DMS114 treated with DMSO at 0.1 percent for 48 hours (cell line): ENCODE measurements around the gene ILF2.
A peak's percentile ranks its signal among the peaks of the same experiment; 100 is the strongest.
"Not testable (repeated sequence)": the region's sequence is repeated elsewhere in the genome, so short reads cannot be mapped to it uniquely, and the experiment has no call there.

Source experiments
- DNase-seq: peaks from one replicate; lab custom pipeline; 2025; ENCODE audit not compliant: unreplicated experiment; lab: John Stamatoyannopoulos, UW

The ILF2 gene

DNA sequence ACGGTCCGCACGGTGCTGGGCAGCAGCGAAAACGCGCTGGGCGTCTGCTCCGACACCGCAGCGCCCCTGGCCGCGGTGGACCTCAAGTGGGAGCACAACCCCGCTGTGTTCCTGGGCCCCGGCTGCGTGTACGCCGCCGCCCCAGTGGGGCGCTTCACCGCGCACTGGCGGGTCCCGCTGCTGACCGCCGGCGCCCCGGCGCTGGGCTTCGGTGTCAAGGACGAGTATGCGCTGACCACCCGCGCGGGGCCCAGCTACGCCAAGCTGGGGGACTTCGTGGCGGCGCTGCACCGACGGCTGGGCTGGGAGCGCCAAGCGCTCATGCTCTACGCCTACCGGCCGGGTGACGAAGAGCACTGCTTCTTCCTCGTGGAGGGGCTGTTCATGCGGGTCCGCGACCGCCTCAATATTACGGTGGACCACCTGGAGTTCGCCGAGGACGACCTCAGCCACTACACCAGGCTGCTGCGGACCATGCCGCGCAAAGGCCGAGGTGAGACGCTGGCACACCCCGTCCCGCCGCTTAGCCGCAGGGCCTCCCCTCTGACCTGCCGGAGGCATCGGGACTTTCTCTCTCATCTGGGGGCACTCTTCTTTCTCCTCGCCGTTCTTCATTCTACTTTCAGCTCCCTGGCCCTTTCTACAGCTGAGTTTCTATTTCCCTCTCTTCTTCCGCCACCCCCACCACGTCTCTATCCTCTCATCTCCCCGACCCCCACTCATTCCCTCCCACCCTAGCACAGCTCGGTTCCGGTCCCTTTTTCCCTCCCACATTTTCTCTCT is 8.7 kb upstream of the ILF2 start:
- DNase-seq, result no peak

DNA sequence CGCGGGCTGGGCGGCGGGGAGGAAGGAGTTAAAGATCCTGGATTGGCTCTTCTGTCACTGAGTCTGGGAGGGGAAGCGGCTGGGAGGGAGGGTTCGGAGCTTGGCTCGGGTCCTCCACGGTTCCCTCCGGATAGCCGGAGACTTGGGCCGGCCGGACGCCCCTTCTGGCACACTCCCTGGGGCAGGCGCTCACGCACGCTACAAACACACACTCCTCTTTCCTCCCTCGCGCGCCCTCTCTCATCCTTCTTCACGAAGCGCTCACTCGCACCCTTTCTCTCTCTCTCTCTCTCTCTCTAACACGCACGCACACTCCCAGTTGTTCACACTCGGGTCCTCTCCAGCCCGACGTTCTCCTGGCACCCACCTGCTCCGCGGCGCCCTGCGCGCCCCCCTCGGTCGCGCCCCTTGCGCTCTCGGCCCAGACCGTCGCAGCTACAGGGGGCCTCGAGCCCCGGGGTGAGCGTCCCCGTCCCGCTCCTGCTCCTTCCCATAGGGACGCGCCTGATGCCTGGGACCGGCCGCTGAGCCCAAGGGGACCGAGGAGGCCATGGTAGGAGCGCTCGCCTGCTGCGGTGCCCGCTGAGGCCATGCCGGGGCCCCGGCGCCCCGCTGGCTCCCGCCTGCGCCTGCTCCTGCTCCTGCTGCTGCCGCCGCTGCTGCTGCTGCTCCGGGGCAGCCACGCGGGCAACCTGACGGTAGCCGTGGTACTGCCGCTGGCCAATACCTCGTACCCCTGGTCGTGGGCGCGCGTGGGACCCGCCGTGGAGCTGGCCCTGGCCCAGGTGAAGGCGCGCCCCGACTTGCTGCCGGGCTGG is 7.9 kb upstream of the ILF2 start, which contains the start of gene NPR1:
NPR1 (plus strand) TSS at position 170 of the 818 bp plus-strand sequence; CDS start at position 591, 421 bp downstream.
- DNase-seq, result peak; percentile 77

DNA sequence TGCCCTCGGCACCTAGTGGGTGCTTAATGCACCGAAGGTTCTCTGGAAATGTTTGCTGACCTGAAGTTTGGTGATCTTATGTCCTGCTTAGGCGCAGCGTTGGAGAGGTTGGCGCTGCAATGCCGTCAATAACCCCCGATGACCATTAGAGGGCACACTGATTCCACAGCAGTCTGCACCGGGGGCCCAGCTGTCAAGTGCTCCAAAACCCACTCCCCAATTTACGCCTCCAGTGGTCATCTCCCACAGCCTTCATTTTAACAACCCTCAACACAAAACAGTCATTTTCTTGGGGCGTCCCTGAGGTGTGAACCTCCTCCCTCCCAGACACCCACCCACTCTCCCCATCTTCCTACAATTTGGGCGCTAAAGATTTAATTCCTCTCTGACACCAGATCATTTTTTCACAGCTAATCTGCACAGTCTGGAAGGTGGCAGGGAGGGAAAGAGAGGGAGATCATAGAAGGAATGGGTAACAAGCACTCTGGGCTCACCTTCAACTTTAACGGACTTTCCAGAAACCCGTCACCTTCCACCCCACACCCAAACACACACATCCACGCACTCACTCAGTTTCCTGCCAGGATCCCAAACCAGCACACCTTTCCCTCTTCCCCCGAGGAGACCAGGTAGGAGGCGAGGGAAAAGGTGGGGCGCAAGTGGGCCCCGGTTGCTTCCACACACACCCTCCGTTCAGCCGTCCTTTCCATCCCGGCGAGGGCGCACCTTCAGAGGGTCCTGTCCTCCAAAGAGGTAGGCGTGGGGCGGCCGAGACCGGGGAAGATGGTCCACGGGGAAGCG is 7.1 kb upstream of the ILF2 start:
- DNase-seq, result peak; percentile 54

DNA sequence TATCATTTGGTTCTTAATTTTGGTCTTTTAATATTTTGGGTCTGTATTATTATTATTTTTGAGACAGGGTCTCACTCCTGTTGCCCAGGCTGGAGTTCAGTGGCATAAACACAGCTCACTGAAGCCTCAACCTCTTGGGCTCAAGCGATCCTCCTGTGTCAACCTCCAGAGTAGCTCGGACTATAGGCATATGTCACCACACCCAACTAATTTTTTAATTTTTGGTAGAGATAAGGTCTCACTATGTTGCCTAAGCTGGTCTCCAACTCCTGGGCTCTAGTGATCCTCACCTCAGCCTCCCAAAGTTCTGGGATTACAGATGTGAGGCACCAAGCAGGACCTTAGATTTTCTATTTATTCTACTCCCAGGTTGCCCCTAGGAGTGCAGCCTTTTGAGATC is 2.7 kb upstream of the ILF2 start:
- no peak for DNase-seq

DNA sequence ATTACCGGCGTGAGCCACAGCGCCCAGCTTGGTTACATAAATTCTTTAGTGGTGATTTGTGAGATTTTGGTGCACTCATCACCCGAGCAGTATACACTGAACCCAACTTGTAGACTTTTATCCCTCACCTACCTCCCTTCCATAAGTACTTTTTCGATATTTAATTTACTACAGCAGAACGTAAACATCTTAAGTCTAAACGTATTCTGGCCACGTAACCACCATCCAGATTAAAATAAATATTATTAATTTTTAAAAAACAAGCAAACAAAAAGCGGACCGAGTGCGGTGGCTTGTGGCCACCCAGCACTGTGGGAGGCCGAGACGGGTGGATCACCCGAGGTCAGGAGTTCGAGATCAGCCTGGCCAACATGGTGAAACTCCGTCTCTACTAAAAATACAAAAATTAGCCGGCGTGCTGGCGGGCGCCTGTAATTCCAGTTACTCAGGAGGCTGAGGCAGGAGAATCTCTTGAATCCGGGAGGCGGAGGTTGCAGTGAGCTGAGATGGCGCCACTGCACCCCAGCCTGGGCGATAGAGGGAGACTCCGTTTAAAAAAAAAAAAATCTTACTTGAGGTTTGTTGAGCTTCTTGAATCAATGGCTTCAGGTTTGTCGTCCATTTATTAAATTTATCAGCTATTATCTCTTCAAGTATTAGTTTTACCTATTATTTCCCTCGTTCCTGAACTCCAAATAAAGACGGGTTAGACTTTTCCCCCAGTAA is 998 bp upstream of the ILF2 start:
- peak; percentile 81 for DNase-seq

DNA sequence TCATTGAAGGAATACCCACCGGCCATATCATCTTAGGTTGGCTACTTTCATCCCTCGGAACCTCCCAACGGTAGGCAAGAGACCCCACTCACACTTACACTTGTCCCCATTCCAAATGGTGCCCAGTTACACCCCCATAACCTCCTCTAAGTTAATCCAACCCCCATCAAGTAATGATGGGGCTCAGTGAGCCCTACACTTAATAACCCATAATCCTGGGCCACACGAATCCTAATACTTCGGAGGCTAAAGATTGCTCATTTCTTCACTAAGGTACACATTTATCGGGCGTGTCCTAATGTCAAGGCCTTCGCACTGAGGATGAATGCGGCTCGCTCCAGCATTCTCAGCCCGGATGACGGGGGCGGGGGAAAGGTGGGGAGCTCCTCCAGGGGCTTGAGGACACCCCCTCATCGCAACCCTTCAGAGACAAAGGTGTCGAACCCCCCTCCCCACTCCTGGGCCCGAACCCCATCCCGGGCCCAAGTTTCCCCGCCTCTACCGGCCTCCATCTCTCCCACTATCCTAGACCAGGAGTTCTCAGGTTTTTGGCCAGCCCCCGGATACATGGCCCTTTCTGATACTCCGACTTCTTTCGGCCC is 435 bp downstream of the ILF2 start:
- DNase-seq, result no peak

DNA sequence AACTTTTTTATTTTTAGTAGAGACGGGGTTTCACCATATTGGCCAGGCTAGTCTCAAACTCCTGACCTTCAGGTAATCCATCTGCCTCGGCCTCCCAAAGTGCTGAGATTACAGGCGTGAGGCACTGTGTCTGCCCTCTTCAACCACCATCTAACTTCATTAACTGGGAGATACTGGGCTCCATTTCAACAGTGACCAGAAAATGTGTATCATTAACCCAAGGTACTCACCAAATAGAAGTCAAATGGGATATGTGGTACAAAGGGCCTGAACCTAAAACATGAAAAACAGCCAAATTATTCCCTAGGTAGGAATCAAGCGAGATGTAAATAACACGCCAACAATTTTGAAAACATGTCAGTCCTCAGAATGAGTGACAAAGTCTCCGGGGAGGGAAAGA is 1.2 kb downstream of the ILF2 start:
- DNase-seq, result no peak

DNA sequence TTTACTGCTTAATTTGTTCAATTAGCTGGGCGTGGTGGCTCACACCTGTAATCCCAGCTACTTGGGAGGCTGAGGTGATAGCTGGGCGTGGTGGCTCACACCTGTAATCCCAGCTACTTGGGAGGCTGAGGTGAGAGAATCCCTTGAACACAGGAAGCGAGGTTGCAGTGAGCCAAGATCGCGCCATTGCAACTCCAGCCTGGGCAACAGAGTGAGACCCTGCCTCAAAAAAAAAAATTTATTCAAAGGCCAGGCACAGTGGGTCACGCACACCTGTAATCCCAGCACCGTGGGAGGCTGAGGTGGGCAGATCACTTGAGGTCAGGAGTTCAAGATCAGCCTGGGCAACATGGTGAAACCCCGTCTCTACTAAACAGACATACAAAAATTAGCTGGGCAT is 2.1 kb downstream of the ILF2 start:
- not testable (repeated sequence) for DNase-seq

DNA sequence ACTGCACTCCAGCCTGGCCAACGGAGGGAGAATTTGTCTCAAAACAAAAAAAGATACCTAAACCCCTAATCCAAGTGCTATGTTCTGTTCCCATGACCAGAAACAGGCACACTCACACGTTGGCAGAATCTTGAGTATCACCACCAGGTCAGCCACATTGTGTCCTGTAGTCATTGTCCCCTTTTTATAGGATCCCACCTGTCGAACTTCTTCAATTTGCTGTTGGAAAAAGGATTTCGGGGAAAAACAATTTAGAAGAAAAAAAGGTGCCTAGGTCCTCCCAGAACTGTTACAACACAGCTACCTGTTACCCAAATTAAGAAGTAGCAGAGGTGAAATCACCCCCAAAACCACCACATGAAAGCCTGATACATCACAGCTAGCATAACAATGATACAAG is 3.4 kb downstream of the ILF2 start:
- no peak for DNase-seq

DNA sequence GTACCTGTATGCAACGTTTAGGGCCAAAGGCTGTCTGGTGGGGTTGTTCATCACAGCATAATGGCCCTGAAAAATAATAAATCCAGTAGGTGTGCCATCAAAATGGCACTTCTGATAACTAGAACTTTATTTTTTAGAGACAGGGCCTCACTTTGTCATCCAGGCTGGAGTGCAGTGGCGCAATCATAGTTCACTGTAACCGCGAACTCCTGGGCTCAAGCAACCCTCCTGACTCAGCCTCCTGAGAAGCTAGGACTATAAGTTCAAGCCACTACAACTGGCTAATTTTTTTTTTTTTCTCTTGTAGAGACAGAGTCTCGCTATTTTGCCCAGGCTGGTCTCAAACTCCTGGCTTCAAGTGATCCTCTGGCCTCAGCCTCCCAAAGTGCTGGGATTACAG is 7.6 kb downstream of the ILF2 start:
- DNase-seq, result no peak

DNA sequence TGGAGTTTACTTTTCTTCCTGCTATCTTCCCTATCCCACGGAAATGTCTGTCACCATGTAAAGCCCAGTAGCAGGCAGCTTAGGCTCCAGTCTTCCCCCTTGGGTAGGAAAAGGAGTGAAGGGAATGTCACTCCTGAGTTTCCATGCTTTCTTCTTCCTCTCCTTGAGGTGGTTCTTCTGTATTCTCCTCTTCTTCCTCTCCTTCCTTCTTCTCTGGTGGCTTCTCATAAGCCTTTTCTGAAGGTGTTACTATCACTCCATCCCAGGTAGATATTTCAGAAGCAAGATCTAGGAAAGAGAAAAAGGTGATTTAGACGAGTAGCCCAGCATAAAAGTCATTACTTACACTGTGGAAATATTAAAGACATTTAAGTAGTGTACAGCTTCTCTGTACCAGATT is 8.5 kb downstream of the ILF2 start:
- no peak for DNase-seq

DNA sequence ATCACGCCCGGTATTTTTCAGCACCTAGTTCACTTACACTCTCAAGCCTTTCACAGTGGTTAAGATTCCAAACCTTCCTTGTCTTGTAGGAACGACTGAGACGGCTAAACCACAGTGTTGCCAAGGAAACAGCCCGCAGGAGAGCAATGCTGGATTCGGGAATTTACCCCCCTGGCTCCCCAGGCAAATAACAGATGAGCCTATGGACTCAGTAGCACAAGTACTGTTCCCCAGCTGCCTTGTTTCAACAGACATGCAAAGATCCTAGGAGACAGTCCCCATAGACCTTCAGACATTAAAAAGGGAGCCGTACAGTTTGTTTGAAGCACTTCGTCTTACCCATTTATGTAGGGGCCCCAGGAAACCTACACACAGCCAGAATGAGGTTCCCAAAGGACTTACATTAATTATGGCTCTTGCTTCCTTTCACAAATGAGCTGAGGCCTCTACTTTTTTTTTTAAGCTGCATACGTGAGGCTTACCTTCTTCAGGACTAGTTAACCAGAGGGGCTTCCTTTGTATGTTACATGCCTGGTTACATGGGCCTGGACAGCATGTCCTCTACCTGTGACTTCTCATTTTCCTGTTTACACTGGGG is 9.6 kb downstream of the ILF2 start:
- no peak for DNase-seq

DNA sequence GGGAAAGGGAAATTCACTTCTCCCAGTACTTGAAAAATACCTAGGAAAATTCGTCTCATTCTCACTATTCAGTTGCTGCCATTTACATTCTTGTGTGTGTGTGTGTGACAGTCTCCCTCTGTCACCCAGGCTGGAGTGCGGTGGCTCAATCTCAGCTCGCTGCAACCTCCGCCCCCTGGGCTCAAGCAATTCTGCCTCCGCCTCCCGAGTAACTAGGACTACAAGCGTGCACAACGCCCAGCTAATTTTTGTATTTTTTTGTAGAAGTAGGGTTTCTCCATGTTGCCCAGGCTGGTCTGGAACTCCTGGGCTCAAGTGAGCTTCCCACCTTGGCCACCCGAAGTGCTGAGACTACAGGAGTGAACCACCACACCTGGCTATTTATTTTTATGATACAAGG is 11.1 kb downstream of the ILF2 start:
- no peak for DNase-seq

DNA sequence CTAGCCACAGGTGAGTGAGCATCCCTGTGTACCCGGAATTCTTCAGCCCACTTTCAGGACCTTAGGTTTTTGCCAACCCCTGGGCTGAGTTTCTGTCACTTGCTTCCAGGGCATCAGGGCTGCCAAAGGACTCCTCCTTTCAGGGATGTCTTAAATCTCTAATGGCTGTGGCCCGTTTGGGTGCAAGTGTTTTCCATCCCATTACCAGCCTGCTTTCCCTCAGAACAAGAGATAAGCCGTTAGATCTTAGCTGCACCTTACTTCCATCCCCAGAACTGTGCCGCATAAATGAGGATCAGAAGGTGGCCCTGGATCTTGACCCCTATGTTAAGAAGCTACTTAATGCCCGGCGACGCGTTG is 11.6 kb downstream of the ILF2 start:
- DNase-seq, result no peak

DNA sequence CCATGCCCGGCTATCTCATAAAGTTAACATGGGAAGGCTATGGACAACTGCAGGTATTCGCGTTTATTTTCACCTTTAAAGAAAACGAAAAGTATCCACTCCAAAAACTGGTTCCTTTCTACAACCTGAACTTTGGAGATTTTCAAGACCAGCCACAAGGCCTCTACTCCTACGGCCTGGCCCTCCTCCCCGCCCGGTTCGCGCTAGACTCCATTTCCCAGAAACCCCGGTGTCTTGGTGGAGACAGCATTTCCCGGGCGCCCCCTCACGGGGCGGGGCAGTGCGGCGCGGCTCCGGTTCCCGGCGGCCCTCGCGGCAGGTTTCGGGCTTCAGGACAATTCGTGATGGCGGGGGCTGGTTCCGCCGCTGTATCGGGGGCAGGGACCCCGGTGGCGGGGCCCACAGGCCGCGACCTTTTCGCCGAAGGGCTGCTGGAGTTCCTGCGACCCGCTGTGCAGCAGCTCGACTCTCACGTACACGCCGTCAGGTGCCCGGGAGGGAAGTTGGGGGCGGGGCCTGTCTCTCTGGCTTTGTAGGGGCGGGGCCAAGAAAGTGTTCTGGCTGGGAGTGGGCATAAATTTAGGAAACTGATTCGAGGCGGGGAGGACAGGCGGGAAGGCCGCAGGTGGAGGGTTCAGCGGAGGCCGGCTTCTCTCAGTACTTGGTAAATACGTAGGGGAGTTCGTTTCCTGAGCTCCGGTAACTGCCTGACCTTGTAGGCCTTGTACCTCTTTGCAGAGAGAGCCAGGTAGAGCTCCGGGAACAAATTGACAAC is 12.2 kb downstream of the ILF2 start, which contains the start of gene SNAPIN:
SNAPIN (plus strand) TSS at position 304 of the 775 bp plus-strand sequence; CDS start at position 345, 41 bp downstream.
- DNase-seq, result peak; percentile 93

DNA sequence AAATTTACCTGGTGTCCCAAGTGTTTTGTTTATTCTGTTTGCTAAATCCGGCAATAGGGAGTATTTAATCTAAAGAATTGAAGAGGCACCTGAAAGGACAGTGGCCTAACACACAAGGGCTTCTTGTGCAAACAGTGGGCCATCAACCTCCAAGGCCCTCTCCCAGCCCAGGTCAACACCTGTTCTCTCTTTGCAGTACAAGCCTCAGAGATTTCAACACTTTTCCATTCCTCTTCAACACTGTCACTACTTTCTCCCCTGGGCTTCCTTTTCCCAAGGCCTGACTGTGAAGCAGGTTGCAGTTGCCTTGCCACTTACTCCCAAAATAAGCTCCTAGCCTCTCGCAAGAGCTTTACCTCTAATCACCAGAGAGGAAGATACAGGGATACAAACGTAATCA is 15.5 kb downstream of the ILF2 start:
- DNase-seq, result no peak

DNA sequence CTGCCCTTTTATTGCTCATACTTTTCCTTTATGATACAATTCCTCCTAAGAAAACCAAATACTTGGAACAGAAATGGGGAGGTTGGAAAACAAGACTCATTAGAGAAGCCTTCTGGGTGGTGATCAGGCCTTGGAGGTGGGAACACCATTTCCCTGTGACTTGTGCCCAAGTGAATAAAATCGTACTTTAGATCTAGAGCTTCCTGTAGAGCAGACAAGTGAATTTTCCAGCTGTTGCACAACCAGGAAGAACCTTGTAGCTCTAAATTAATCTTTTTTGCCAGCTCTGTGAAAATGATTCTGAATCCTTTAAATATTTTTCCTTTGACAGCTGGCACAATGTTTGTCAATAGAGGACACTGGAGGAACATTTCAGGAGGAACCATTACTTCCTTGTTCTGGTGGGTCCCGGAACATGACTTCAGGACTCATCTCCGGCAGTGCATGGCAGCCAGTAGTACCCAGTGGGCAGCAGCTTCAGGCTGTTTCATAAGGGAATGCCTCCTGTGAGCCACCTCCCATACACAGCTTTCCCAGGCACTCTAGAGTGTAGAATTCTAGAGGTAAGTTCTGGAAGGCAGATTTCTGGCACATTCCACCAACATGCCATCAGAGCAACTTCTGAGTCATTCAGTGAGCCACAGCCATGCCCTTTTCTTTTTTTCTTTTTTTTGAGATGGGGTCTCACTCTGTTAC is 17.8 kb downstream of the ILF2 start:
- no peak for DNase-seq

DNA sequence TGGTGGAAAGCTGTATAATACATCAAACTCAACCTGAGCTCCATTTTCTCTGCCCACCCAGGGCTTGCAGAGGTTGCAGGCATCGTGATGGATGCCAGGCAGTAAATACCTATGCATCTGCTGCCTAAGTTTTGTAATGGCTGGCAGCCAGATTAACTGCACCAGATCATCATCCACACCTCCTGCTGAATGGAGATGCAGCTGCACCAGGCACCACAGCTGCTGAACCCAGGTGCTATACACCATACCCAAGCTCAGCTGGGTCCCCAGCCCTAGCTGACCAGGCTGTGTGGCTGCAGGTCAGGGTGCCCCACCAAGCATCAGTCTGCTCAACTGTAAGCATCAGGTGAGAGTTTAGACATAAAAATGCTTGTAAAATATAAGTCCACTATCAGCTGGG is 19.0 kb downstream of the ILF2 start:
- DNase-seq, result no peak

DNA sequence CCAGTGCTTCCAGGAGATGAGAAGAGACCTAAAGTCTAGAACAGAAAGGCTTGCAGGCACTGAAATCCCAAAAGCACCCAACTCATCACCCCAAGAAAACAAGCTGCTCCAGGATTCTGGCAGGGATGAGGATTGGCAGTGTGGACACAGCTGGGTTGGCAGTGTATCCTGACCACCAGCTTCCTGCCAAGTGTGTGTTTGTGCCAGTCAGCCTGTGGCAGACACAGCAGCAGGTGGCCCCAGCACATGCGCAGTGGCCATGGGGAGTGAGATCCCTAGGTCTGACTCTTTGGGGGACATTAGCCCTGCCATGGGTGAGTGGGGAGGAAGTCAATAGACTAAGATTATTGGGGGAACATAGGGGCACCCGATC is 20.9 kb downstream of the ILF2 start:
- DNase-seq, result no peak
